ENCODE data around the gene GPC6.

DNA sequence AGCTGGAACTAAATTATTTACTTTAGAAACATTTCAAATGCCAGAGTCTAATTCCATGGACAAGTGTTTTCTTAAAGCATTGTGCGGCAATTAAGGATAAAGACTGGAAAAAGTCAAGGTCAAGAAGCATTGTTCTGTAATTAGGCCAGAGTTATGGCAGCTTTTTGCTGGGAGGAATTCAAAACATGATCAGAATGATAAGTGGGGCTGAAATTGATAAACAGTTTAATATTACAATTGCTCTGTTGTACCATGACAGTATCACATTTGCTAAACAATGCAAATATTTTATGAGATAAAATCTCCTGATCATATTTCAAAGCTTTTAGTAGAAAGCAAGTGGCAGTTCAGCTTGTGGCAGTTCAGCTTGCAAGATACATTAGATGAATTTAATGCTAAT, 513.7 kb downstream of the GPC6 start:
- no peak for TF ChIP-seq CTCF (IDR thresholded peaks at IDR 0.05; ENCODE audit: low read depth, low read length, missing input control)
- TF ChIP-seq, protein P1, sequence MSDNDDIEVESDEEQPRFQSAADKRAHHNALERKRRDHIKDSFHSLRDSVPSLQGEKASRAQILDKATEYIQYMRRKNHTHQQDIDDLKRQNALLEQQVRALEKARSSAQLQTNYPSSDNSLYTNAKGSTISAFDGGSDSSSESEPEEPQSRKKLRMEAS (IDR thresholded peaks at IDR 0.05): no peak
- TF ChIP-seq ZBTB33 (IDR thresholded peaks at IDR 0.05): no peak
- no peak for TF ChIP-seq EGR1 (IDR thresholded peaks at IDR 0.05; ENCODE audit: low read depth in 2 of 2)
- TF ChIP-seq, protein P2, sequence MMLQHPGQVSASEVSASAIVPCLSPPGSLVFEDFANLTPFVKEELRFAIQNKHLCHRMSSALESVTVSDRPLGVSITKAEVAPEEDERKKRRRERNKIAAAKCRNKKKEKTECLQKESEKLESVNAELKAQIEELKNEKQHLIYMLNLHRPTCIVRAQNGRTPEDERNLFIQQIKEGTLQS (IDR thresholded peaks at IDR 0.05): no peak
- TF ChIP-seq RAD21 (IDR thresholded peaks at IDR 0.05): no peak
- no peak for TF ChIP-seq RXRA (IDR thresholded peaks at IDR 0.05)

Measured in liver (tissue), 3 donors.